UCSD-AML1 (cell line): ENCODE results near the gene HOXC4.
"Not testable (repeated sequence)": the region's sequence is repeated elsewhere in the genome, so short reads cannot be mapped to it uniquely, and the experiment has no call there.

Source experiments
- DNase-seq: peaks from one replicate; lab custom pipeline; 2025; ENCODE audit not compliant: unreplicated experiment; lab: John Stamatoyannopoulos, UW

HOXC4 gene

DNA sequence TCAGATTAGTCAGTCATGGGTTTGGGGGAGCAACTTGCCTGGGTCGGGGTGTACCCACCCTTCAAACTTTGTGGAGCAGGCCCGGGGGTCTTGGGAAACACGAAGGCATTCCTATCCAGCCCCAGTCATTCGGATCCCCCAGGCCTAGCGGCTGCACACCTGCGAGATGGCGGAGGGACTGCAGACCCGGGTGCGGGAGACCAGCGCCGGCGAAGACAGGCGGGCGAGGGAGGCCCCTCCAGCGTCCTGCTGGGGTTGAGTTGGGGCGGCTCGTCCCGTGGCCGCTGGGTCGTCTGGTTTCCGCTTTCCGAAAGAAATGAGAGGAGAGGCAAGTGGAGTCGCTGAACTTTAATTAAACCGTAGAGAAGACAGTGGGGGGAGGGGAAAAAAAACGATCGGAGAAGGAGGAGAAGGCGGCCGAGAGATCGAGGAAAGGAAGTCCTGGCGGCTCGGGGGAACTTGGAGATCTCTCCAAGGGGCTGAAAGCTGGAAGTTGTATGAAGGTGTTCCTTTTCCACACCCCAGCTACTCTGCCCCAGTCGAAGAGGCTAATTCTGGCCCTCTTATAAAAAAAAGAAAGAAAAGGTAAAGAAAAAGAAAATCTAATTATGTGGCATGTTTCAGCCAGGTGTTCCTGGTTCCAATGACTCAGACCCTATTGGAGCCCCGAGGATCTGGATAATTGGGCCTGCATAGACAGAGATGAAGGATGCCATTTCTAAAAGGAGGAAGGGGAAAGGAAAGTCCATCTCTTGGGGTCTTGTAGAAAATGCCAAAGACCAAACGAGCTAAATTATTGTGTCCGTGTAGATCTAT lies 28.2 kb downstream of the HOXC4 start:
- not testable (repeated sequence) for DNase-seq

DNA sequence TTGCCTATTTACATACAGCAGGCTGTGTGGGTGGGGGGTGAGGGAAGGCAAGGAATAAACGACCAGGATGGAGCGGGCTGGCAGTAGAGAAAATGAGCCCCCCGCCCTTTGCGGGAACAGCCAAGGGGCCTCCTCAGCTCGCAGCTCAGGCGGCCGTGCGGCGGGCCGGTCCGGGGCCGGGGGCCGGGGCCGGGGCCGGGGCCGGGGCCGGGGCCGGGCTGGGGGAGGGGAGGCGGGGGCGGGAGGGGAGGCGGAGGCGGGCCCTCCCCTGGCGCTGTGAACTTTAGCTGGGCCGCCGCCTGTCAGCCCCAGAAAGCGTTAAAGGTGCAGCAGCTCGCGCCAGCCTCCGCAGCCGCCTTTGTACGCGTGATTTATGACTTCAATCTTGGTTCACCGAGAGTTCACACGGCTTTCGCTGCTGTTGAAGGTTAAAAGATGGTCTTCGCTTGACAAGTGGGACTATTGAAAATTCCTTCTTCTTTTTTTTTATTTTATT lies 28.8 kb downstream of the HOXC4 start:
- no peak for DNase-seq

DNA sequence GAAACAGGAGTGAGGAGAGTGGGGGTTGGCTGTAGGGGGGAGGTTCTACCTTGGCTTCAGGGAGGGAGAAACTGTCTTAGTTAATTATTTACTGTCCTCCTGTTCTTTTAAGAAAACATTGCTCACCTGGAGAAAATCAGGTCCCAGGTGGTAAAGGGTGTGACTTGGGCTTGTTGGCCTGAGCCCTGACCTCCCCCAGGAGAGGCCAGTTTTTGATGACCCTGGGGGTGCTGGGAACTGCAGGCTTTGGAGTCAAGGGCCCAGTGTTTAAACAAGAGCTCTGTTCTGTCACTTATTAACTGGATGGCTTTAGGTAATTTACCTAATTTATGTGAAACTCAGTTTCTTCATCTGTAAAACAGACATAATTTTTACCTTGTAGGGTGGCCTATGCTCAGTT lies 34.4 kb downstream of the HOXC4 start:
- not testable (repeated sequence) for DNase-seq

DNA sequence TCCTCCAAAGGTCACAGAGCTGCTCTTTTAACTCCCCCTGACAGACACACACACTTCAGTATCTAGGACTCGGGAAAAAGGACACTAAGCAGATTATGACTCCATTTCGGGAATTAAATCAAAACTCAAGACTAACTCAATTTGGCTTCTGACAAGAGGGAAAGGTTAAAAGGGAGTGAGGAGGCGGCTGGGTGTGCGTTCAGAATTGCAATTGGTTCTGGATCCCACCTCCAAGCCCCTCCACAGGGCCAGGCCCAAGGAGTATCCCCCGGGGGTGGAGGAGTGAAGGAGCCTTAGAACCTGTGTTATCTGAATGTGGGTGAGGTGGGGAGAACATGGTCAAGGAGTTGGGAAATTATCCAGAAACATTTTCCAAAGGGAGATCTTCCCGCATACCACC lies 35.8 kb downstream of the HOXC4 start:
- not testable (repeated sequence) for DNase-seq

DNA sequence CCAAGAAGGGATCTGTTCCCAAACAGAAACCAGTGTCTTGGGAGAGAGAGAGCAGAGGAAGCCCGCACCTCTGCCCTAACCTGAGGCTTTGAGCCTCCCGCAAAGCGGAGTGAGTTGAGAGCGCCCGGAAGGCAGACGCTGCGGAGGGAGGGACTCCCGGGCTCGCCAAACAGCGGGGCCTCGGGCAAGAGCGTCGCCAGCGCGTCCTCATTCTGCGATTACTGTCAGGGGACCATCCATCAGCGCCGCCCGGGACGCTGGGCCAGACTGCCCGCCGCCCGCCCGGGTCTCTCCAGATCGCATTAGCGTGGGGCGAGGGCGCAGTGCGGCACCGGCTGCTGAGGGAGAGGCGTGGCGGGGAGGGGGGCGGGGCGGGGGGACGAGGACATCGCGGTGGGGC lies 36.7 kb downstream of the HOXC4 start:
- not testable (repeated sequence) for DNase-seq

DNA sequence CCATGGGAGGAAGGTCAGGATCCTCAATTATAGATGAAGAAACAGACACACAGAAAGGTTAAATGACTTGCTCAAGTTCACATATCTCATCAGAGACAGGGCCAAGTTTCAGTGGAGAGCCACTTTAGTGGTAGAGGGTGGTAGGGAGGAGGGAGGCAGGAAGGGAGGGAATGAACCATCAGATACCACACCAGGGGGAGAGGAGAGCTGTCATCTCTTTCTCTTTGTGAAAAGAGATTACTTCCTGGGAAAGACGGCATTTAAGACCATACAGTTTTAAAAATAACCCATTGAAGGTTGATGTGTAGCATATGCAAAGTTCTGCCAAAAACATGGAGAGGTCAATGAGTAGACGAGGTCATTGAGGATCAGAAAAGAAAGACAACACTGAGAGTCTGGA lies 39.3 kb downstream of the HOXC4 start:
- not testable (repeated sequence) for DNase-seq

DNA sequence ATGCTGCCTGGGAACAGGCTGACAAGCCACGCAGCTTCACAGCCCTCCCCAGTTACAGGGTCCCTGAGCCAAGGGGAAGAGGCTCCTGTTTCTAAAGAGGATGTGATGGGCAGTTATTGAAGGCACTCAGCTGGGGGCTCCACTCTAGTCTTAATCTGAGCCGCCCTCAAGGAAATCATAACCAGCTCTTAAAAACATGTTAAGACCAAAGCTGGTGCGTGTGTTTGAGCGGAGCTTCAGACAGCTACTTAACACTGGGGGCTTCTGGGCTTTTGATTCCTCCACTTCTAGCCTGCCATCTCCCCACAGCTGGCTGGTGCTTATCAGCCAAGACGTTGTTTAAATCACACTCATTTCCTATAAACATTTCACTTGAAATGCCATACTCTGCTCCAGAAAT lies 42.3 kb downstream of the HOXC4 start:
- DNase-seq: not testable (repeated sequence)

DNA sequence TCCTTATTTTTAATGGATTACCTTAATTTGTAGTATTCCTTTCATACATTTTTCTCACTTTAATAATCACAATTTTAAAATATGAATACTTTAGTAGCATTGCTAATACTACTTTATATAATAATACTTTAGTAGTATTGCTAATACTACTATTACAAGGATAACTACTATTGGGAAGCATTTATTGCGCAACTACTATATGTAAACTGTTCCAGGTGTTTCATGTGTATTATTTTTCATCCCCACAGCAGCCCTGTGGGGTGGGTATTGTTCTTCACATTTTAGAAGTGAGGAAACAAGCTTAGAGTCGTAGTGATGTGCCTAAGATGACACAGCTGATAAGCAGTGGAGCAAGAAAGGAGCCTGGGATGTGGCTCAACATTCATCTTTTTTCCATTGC lies 45.0 kb downstream of the HOXC4 start:
- not testable (repeated sequence) for DNase-seq

DNA sequence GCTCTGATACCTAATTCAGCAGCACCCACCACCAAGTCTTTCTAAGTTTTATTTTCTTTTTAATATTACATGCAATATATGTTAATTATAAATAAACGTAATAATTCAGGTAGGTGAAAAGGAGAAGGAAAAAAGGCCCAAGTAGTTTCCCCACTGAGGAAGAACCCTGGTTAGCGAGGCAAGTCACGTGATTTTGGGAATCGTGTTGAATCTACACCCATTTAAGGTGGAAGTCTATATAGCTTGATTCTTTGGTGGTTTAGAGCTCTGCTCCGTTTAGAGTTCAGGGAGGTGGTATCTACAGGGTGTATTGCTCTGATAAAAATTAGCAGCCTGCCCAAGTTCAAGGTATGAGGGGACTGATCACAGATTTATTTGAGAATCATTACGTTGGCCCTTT lies 47.0 kb downstream of the HOXC4 start:
- not testable (repeated sequence) for DNase-seq

DNA sequence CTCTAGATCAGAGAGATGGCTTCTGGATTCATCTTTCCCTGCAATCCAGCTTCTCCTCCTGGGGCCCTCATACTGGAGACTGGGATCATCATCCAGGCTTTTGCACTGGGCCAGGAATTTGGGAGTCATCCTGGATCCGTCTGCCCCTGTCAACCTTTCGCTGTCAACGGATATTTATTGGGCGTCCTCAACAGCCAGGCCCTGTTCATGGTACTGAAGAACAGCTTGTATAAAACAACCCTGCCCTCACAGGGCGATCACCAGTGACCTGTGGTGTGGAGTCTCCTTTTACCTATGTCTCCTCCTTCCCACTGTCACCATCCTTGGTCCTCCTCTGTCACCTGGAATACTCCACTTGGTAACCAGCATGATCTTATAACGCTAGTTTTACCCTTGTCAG lies 48.6 kb downstream of the HOXC4 start:
- DNase-seq: not testable (repeated sequence)

DNA sequence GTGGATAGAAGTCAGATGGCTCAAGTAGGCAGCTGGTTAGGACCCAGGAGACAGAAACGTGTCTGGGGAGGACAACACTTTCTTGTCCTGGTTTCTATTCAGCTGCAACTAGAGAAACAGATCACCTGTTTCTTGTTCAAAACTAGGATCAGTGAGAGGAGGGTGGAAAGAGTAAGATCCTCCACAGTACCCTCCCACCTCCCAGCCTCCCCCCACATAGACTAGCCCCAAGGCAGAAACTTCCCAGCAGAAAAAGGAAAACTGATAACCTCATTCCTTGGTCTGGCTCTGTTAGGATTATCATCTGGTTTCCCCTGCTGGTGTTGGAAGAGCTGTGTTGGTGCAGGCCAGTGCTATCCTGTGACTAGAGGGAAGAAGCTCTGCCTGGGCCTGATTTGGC lies 50.2 kb downstream of the HOXC4 start:
- DNase-seq: not testable (repeated sequence)
